TTC549 (cell line): ENCODE results near the gene CNNM1.

Experiments
- FAIRE-seq: peaks from 2 replicates; lab custom pipeline; 2012; peaks lifted over from hg19 to GRCh38; lab: Jason Lieb, UNC

Gene CNNM1

DNA sequence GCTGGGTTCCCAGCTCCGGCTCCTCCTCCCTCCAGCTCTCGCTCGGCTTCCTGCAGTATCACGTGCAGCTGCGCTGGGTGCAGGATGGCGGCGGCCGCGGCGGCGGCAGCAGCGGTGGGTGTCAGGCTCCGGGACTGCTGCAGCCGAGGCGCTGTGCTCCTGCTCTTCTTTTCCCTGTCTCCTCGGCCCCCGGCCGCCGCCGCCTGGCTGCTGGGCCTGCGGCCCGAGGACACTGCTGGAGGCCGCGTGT lies at the start of gene CNNM1:
TSS of gene CNNM1 (plus strand) at position 53 of the 250 bp plus-strand sequence. CDS start at position 85, 32 bp downstream.
- no peak for FAIRE-seq

DNA sequence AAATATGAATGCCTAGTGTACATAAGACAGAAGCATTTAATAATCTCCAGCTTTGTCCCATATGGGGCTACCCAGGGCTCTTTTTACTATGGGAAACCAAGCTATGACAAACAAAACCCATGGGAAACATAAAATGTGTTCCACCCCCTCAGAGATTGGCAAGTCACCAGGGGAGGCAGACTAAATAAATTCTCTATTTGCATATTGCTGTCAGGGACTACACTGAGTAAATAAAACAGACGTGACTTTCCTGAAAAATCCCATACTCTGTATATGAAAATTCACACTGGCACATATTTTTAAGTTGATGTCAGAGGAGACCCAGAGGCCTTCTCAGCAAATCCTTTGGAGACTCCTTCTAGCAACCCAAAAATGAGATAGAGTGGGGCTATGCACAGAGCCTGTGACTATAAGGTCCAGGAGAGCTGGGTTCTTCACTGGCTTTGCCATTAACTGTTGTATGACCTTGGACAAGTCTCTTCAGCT lies 49.5 kb upstream of the CNNM1 start:
- FAIRE-seq, result no peak

DNA sequence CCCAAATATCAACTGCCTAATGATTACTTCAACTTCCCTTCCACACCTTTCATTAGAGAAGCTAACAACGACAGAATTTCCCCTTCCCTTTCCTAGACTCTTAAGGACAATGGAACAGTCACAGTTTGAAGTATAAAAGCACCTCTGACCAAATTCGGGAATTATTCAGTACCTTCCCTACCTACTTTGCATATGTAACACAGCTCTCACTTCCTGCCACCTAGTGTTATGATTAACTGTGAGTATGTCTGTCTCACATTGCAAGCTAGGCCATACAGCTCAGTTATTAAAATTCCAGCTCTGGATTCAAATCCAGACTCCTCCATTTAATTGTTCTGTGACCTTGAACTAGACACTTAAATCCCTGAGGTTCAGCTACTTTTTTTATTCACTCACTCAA lies 48.7 kb upstream of the CNNM1 start:
- no peak for FAIRE-seq

DNA sequence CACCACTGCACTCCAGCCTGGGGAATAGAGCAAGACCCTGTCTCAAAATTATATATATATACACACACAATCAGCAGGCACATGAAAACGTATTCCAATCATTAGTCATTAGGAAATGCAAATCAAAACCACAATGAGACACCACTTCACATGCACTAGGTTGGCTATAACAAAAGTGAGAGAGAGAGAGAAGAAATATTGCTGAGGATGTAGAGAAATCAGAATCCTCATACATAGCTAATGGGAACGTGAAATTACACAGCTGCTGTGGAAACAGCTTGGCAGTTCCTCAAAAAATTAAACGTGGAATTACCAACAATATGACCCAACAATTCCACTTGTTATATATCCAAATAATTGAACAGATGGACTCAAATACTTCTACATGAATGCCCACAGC lies 43.3 kb upstream of the CNNM1 start:
- no peak for FAIRE-seq

DNA sequence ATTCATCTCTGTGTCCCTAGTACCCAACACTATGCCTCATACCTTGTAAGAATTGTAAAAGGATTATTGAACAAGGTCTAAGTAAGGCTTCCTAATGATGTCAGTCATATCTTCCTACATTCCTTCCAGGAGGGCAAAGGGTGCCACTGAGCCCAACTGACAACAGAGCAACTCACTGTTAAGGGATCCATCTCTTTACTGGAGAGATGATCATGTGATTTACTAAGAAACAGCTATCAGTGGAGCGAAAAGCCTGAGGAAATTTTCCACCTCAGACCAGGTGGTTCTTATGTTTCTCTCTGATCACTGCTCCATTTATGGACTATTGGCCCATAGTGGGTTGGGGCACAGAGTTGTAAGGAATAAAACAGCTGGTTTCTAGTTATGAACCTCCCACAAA lies 38.9 kb upstream of the CNNM1 start:
- no peak for FAIRE-seq

DNA sequence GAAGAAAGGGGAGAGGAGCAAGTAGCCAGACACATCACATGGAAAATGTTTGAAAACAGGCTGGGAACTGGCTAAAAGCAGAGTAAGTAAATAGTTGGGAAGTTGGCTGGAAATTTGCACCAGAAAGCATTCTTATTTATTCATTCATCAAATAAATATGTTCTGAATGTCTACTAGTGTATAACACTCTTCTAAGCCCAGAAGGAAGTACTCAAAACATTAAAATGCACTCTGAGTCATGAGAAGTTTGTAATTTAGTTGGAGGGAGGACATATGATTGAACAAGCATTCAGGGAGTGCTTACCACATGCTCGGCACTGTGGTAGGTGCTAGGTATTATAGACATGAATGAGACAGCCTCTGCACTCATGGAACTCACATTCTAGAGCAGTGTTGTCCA lies 37.0 kb upstream of the CNNM1 start:
- FAIRE-seq, result no peak

DNA sequence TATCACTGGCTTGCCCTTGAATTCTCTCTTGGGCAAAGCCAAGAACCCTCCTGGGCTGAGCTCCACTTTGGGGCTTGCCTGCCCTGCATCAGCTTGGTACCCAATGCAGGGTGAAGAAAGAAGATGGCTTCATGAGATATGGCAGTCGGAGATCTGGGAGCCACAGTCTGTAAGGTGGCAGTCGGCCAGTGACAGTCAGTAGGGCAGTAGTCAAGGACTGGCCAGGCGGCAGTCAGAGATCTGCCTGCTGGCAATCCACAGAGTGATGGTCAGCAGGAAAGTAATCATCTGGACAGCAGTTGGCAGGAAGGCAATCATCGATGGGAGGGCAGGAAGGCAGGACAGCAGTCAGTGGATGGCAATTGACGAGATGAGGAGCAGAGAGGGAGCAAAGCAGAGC lies 32.6 kb upstream of the CNNM1 start:
- no peak for FAIRE-seq

DNA sequence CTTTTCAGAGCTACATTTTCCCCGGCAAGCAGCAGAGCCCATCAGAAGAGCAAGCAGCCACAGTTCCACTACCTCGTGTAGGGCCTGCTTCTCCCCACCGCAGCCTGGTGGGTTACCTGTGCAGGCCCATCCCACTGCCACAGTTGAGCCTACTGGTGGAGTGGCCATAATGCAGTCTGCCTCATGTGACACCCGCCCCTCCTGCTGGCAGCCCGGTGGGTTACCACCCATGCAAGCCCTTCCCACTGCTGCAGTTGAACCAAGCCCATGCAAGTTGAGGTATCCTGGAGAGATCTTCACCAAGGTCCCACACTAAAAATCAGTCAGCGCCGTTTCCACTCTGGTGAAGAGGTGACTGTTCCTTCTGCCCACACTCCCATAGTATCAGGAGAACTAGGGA lies 32.1 kb upstream of the CNNM1 start:
- FAIRE-seq, result no peak

DNA sequence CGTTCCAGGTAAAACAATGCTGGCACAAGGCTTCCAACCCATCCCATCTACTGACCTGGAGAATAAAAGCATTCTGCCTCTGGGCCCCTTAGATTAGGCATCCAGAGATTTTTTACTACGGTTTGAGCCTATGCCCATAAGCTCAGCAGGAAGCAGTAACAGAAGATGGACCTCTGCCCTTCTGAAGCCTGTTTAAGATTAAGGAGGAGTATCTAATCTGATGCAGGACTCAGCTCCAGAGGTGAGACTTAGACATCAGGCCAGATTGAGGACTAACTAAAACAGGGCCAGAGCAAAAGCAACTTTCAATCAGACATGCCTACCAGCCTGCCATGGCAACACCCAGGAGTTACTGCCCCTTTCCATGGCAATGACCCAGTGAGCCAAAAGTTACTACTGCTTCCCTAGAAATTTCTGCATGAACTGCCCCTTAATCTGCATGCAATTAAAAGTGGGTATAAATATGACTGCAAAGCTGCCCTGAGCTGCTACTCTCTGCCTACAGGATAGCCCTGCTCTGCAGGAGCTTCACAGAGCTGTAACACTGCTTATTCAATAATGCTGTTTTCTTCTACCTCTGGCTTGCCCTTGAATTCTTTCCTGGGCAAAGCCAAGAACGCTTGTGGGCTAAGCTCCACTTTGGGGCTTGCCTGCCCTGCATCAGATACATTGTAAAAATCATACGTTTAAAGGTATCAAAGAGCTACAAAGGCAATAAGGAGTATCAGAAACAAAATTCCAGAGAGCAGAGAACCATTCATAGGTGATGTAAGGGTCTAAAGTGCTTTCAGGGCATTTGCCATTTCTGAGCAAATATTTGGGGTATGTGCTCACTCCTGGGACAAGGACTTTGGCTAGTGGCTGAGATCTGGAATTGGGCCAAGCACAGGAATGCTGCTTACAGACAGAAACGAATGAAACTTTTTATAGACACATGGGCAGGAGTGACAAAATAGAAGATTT lies 25.0 kb upstream of the CNNM1 start:
- FAIRE-seq, result no peak

DNA sequence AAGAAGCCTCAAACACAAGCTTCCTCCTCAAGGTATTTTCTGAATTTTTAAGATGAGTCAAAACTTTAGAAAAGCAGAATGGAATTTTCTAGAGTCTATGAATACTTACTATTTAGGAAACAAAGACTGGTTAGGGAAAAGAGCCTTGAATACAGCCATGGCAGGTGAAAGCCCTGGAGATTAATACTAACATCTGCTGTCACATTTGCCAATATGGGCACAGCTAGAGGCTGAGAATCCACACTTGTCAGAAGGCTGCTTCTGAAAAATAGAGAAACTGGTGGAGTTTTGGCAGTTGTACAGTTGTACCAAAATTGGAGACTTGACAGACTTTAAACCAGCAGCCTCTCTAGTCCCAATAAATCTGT lies 24.3 kb upstream of the CNNM1 start:
- FAIRE-seq, result no peak

DNA sequence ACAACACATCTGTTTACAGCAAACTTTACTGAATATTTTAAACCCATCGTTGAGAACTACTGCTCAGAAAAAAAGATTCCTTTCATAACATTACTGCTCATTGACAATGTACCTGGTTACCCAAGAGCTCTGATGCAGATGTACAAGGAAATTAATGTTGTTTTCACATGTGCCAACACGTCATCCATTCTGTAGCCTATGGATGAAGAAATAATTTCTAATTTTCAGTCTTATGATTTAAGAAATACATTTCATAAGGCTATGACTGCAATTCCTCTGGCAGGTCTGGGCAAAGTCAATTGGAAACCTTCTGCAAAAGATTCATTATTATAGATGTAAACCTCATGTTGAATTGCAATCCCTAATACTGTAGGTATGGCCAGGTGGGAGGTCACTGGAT lies 16.7 kb upstream of the CNNM1 start:
- no peak for FAIRE-seq

DNA sequence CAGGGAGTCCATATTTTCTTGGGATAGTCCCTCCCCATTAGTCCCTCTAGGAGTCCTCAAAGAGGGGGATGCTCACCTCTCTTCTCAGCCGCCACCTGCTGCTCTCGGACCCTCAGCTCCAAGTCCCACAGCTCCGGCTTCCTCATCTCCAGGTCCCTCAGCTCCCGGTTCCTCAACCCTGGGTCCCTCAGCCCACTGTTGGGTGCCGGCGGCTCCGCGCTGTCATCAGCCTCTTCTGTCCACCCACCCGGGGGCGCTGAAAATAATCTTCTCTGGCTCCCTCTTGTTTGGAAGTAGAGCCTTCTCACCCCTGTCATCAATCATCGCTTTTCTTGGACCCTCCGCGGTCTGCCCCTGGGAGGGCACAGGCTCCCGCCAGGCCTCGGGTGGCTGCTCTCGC lies 13.3 kb upstream of the CNNM1 start:
- FAIRE-seq, result no peak

DNA sequence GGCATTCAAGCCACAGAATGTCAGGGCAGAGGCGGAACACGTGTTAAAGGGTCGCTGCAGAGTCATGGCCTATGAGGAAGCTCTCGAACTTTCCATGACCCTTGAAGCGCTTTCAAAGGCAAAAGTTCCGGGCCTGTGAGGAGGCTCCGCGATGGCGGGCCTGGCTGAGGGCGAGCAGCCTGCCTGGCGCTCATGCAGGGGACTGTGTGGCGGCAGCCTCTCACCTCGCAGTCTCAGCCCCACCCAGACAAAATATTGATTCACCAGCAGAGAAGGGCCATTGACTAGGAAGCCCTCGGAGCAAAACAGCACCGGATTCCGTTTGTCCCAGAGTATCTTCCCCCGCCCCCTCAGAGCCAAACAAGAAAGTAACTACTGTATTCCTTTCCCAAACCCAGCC lies 12.8 kb upstream of the CNNM1 start:
- no peak for FAIRE-seq

DNA sequence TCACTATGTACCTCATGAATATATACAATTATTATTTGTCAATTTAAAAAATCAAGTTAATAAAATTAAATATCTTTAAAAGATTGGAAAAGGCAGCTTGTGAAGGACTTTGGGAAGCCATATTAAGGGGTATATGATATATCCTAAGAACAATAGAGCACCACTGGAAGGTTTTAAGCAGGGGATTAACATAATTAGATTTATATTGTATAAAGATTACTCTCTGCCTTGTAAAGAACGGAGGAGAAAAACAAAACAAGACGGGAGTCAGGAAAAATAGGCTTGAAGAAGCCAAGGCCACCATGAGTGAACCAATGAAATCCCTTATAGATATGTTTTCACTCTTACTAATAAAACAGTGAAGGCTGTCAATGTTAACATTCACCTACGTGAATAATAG lies 11.1 kb upstream of the CNNM1 start:
- peak; percentile 32 for FAIRE-seq

DNA sequence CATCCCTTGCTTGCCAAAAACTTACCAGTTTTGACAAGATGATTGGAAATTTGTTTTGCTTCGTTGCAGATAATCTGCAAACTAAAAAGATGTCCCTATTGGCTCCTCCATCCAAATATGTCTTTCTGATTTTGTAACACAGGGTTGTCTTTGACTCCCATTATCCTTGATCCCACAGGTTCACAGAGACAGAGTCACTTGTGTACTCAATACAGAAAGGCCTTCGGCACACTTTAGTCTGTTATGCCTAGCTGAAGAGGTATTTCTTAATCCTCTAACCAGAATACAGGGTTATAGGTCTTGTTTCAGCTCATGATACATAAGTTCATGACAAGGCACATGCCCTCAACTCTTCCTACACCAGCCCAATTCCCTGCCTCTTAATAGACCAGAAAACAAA lies 10.7 kb upstream of the CNNM1 start:
- no peak for FAIRE-seq

DNA sequence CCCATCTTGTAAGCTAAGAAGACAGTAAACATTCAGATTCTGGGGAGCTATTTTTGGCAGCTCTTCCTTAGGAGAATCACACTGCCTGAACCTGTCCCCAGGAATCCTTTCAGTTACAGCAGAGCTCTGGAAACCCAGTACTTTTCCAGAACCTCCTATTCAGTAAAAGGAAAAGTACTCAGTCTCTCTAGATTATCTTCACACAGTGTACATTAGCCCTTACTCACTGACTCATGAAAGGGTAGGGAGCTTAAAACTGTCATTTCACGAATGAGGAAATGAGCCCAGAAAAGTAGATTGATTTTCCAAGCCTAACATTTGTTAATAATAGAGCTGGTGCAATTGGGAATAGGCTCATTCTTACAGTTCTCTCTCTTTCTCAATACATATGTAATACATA lies 3.9 kb upstream of the CNNM1 start:
- no peak for FAIRE-seq

DNA sequence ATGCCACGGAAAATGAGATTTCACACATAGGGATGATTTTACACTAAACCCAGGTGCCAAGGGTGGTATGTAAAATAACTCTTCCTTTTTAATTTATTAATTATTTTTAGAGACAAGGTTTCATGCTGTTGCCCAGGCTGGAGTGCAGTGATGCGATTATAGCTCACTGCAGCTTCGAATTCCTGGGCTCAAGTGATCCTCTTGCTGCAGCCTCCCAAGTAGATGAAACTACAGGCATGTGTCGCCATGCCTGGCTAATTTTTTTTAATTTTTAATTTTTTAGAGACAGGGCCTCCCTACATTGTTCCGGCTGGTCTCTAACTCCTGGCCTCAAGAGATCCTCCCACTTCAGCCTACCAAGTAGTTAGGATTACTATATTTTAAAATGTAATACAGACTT lies 2.3 kb upstream of the CNNM1 start:
- no peak for FAIRE-seq

DNA sequence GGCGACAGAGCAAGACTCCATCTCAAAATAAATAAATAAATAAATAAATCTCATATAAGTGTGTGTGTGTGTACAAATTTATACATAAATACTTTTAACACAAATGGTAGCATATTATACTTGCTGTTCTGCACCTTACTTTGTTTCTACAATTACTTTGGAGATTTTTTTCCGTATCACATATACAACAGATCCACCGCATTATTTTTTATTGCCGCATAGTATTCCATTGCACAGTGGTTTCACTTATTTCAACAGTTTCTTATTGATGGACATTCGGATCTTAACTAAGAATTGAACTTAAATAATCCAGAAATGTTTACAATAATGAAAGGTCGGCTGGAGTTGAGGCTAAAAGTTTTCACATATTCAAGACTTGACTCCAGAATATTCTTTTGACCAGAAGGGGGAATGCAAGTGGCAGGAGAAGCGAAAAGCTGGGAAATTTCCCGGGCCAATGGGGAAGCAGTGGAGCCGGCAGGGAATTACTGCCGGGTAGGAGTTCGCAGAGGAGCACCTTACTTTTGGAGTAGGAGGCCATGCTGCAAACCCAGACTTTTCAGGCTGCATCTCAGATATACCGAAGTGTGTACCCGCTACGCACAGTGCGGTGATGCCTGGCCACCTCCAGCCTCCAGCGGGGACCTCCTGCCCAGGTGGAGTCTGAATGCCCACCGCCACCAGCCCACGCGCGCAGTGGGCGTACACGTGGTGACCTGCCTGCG lies 415 bp upstream of the CNNM1 start:
- FAIRE-seq, result no peak

DNA sequence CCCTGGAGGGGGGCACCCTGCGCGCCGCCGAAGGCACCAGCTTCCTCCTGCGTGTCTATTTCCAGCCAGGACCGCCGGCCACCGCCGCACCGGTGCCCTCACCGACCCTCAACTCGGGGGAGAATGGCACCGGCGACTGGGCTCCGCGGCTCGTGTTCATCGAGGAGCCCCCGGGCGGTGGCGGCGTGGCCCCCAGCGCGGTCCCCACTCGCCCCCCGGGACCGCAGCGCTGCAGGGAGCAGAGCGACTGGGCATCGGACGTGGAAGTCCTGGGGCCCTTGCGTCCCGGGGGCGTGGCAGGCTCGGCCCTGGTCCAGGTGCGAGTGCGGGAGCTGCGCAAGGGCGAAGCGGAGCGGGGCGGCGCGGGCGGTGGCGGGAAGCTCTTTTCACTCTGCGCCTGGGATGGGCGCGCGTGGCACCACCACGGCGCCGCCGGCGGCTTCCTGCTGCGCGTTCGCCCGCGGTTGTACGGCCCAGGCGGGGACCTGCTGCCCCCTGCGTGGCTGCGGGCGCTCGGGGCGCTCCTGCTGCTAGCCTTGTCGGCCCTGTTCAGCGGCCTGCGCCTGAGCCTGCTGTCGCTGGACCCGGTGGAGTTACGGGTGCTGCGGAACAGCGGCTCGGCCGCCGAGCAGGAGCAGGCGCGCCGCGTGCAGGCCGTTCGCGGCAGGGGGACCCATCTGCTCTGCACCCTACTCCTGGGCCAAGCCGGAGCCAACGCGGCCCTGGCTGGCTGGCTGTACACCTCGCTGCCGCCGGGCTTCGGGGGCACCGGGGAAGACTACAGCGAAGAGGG lies 594 bp downstream of the CNNM1 start:
- no peak for FAIRE-seq

DNA sequence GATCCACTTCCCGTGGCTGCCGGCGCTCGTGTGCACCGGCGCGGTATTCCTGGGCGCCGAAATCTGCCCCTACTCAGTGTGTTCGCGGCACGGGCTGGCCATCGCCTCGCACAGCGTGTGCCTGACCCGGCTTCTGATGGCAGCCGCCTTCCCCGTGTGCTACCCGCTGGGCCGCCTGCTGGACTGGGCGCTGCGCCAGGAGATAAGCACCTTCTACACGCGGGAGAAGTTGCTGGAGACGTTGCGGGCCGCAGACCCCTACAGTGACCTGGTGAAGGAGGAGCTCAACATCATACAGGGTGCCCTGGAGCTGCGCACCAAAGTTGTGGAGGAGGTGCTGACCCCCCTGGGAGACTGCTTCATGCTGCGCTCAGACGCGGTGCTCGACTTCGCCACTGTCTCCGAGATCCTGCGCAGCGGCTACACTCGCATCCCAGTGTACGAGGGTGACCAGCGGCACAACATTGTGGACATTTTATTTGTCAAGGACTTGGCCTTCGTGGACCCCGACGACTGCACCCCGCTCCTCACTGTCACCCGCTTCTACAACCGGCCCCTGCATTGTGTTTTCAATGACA lies 1.3 kb downstream of the CNNM1 start:
- no peak for FAIRE-seq

DNA sequence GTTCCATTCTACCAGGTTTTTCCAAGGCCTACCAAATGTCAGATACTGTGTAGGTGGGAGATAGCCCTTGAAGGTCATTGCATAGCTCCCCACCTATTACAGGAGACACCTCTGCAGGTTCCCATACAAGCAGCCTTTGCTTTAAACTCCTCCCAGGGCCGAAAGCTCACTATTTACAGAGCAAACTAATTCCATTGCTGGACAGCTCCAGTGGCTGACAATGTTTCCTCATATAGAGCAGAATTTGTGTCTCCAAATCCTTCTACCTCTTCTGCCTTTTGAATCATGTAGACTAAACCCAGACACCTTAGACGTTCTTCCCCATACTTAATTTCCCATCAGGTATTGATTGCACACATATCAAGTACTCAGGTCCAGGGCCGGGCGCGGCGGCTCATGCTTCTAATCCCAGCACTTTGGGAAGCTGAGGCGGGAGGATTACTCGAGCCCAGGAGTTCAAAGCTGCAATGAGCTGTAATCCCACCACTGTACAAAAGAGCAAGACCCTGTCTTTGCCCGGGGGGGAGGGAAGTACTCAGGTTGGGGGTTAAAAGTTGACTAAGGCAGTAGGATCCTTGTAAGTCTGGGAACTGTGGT lies 2.1 kb downstream of the CNNM1 start:
- no peak for FAIRE-seq

DNA sequence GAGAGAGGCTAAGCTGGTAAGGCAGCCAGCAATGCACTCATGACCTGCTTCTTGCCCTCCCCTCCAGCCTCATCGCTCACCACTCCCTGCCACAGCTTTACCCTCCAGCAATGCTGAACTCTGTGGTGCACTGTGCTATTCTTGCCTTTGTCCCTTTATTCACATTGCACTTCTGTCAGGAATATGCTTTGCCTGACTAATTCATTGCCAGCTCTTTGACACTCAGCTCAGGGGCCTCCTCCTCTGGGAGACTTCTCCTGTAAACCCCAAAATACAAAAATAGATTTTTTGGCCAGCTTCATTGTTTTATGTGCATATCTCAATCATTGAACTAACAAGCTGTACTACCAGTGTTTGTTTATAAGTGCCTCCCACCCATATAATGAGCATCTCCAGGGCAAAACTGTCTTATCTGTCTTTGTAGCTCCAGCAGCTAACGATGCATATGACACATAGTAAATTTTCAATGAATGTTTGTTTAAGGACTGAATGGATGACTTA lies 8.2 kb downstream of the CNNM1 start:
- FAIRE-seq, result no peak
